HepG2 (cell line): ENCODE results near the gene TCOF1. TPM values are rescaled to one million over a fixed set of nuclear protein-coding genes. Genes with fewer than 3 reads are reported as not detected.
A peak's percentile ranks its signal among the peaks of the same experiment; 100 is the strongest.

ENCODE experiments used
- CHD4 ChIP-seq: fragments of 200-600 bp; sonication (generic); IDR thresholded peaks from 2 replicates; pipeline ENCODE4 v1.7.0; 2017; ENCODE audit warnings: mild to moderate bottlenecking, low read length, borderline replicate concordance
- GTF3A ChIP-seq: sonication (generic); formaldehyde crosslinking; conservative IDR thresholded peaks from 2 replicates; pipeline ENCODE4 v1.4.0; 2020; ENCODE audit warnings: mild to moderate bottlenecking, missing genetic modification reagents
- KAT2B ChIP-seq: fragments of 150-350 bp; IDR thresholded peaks from 2 replicates; pipeline ENCODE4 v1.6.1; 2014; ENCODE audit warnings: low read depth, low read length, borderline replicate concordance
- KDM1A ChIP-seq: IDR thresholded peaks from 2 replicates; pipeline ENCODE4 v1.6.1; 2016; ENCODE audit warnings: missing compliant biosample characterization
- MEF2D ChIP-seq: sonication (generic); formaldehyde crosslinking; IDR thresholded peaks from 2 replicates; pipeline ENCODE4 v1.5.1; 2020; ENCODE audit warnings: mild to moderate bottlenecking, missing genetic modification reagents
- NCOR1 ChIP-seq: fragments of 200-600 bp; sonication (generic); IDR thresholded peaks from 2 replicates; pipeline ENCODE4 v1.7.0; 2017; ENCODE audit warnings: antibody characterized with exemption, low read length, borderline replicate concordance
- PHB2 ChIP-seq: fragments of 450-650 bp; IDR thresholded peaks from 2 replicates; pipeline ENCODE4 v1.6.1; 2018; ENCODE audit not compliant: partially characterized antibody
- RARG ChIP-seq: sonication (generic); formaldehyde crosslinking; IDR thresholded peaks from 2 replicates; pipeline ENCODE4 v1.4.0; 2020; ENCODE audit warnings: low read depth, mild to moderate bottlenecking, missing genetic modification reagents
- SMAD9 ChIP-seq: sonication (generic); formaldehyde crosslinking; IDR thresholded peaks from 2 replicates; pipeline ENCODE4 v1.5.1; 2020; ENCODE audit warnings: mild to moderate bottlenecking, missing genetic modification reagents
- SMARCE1 ChIP-seq: fragments of 450-650 bp; IDR thresholded peaks from 2 replicates; pipeline ENCODE4 v1.6.1; 2017; ENCODE audit warnings: borderline replicate concordance
- ZNF138 ChIP-seq: sonication (generic); formaldehyde crosslinking; IDR thresholded peaks from 2 replicates; pipeline ENCODE4 v1.5.0; 2020; ENCODE audit warnings: mild to moderate bottlenecking, low read depth, missing genetic modification reagents
- ZNF629 ChIP-seq: sonication (generic); formaldehyde crosslinking; conservative IDR thresholded peaks from 2 replicates; pipeline ENCODE4 v1.5.0; 2020; ENCODE audit warnings: missing genetic modification reagents
- ZNF775 ChIP-seq: sonication (generic); formaldehyde crosslinking; IDR thresholded peaks from 2 replicates; pipeline ENCODE4 v1.4.0; 2020; ENCODE audit warnings: missing genetic modification reagents, mild to moderate bottlenecking, moderate library complexity, borderline replicate concordance
- ZNF792 ChIP-seq: IDR thresholded peaks from 2 replicates; pipeline ENCODE4 v1.6.1; 2016
- polyA plus RNA-seq, 8 experiments: library from polyadenylated mRNA; depleted of rRNA in 3 of 8; stranded (reverse) in 7 of 8; unstranded in 1 of 8; fragments of >200 nt; fragmentation: Illumina TruSeq in 4 of 8; extraction: Trizol in 4 of 8; gene quantifications; 2 replicates each; pipeline versions ENCODE4 v1.2.1 to v1.2.3, GENCODE V29; 2011 to 2016; ENCODE audit warnings: low read depth in 4 of 8, missing spikeins in 1 of 8, mixed read lengths in 1 of 8; ENCODE audit not compliant: insufficient read depth in 1 of 8
- total RNA-seq, 5 experiments: library from RNA; depleted of rRNA; stranded (reverse); fragments of >200 nt; fragmentation: Illumina TruSeq; extraction: Trizol; gene quantifications; 2 replicates each; pipeline ENCODE4 v1.2.3, GENCODE V29; 2016; ENCODE audit warnings: low read depth in 1 of 5
- TF ChIP-seq, protein P1 (sequence below): IDR thresholded peaks from 2 replicates; pipeline ENCODE4 v1.6.1; 2016
- TF ChIP-seq, protein P2 (sequence below): sonication (generic); formaldehyde crosslinking; IDR thresholded peaks from 2 replicates; pipeline ENCODE4 v1.5.1; 2020; ENCODE audit warnings: missing genetic modification reagents, mild to moderate bottlenecking, borderline replicate concordance
- TF ChIP-seq, protein P3 (sequence below): sonication (generic); formaldehyde crosslinking; conservative IDR thresholded peaks from 2 replicates; pipeline ENCODE4 v1.4.0; 2020; ENCODE audit warnings: missing genetic modification reagents
- TF ChIP-seq, protein P4 (sequence below): sonication (generic); formaldehyde crosslinking; IDR thresholded peaks from 2 replicates; pipeline ENCODE4 v1.4.0; 2020; ENCODE audit warnings: missing genetic modification reagents
- TF ChIP-seq, protein P5 (sequence below): sonication (generic); formaldehyde crosslinking; IDR thresholded peaks from 2 replicates; pipeline ENCODE4 v1.4.0; 2020; ENCODE audit warnings: mild to moderate bottlenecking, missing genetic modification reagents, borderline replicate concordance

Gene TCOF1
- total and polyA plus RNA-seq, 2 of the 13 experiments (the other 11 are each of a cell fraction or from before 2014, with no cell fraction given), result 10.1 to 41.6 TPM

DNA sequence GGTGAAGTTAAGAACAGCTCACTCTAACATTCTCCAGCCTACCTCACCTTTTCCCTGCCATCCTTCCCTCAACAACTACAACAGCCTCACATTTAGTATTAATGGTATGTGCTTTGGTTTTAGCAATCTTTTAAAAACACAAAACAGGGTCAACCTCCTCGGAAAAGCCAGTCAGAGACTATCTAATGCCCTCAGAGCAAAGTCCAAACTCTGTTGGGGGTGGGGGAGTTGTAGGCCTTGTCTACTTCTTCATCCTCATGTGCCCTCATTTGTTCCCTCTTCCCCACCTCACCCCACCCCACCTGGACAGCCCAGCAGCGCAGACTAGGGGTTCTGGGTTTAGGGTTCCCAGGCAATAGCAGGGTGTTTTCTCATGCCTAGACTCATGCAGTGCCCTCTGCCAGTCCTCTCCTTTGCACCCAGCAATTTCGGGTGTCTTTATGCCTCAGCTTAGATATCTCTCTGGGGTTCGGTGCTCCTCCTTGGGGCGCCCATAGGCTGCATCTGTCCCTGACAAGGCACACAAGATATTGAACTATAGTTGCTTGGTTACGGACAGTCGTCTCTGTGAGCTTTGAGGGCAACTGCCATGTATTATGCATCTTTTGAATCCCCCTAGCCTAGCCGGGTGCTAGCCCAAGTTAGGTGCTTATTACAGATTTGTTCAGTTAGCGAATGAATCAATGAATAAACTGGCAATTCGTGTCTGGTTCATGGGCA lies 762 bp upstream of the TCOF1 start (continued):
- TF ChIP-seq, protein P1, sequence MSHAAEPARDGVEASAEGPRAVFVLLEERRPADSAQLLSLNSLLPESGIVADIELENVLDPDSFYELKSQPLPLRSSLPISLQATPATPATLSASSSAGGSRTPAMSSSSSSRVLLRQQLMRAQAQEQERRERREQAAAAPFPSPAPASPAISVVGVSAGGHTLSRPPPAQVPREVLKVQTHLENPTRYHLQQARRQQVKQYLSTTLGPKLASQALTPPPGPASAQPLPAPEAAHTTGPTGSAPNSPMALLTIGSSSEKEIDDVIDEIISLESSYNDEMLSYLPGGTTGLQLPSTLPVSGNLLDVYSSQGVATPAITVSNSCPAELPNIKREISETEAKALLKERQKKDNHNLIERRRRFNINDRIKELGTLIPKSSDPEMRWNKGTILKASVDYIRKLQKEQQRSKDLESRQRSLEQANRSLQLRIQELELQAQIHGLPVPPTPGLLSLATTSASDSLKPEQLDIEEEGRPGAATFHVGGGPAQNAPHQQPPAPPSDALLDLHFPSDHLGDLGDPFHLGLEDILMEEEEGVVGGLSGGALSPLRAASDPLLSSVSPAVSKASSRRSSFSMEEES (CRISPR knock-in tag), result no peak
- TF ChIP-seq RARG (CRISPR knock-in tag), result no peak
- TF ChIP-seq, protein P2, sequence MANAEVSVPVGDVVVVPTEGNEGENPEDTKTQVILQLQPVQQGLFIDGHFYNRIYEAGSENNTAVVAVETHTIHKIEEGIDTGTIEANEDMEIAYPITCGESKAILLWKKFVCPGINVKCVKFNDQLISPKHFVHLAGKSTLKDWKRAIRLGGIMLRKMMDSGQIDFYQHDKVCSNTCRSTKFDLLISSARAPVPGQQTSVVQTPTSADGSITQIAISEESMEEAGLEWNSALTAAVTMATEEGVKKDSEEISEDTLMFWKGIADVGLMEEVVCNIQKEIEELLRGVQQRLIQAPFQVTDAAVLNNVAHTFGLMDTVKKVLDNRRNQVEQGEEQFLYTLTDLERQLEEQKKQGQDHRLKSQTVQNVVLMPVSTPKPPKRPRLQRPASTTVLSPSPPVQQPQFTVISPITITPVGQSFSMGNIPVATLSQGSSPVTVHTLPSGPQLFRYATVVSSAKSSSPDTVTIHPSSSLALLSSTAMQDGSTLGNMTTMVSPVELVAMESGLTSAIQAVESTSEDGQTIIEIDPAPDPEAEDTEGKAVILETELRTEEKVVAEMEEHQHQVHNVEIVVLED, result no peak
- no peak for TF ChIP-seq SMAD9 (CRISPR knock-in tag)
- no peak for TF ChIP-seq ZNF792 (CRISPR knock-in tag)
- TF ChIP-seq ZNF138 (CRISPR knock-in tag), result no peak
- TF ChIP-seq ZNF775 (CRISPR knock-in tag), result no peak
- TF ChIP-seq SMARCE1, result no peak
- TF ChIP-seq, protein P3, sequence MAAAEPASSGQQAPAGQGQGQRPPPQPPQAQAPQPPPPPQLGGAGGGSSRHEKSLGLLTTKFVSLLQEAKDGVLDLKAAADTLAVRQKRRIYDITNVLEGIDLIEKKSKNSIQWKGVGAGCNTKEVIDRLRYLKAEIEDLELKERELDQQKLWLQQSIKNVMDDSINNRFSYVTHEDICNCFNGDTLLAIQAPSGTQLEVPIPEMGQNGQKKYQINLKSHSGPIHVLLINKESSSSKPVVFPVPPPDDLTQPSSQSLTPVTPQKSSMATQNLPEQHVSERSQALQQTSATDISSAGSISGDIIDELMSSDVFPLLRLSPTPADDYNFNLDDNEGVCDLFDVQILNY, result no peak
- TF ChIP-seq MEF2D, result no peak
- TF ChIP-seq PHB2, result no peak
- TF ChIP-seq KDM1A (CRISPR knock-in tag), result no peak
- TF ChIP-seq CHD4, result no peak
- TF ChIP-seq, protein P4, sequence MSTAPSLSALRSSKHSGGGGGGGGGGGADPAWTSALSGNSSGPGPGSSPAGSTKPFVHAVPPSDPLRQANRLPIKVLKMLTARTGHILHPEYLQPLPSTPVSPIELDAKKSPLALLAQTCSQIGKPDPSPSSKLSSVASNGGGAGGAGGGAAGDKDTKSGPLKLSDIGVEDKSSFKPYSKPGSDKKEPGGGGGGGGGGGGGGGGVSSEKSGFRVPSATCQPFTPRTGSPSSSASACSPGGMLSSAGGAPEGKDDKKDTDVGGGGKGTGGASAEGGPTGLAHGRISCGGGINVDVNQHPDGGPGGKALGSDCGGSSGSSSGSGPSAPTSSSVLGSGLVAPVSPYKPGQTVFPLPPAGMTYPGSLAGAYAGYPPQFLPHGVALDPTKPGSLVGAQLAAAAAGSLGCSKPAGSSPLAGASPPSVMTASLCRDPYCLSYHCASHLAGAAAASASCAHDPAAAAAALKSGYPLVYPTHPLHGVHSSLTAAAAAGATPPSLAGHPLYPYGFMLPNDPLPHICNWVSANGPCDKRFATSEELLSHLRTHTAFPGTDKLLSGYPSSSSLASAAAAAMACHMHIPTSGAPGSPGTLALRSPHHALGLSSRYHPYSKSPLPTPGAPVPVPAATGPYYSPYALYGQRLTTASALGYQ (CRISPR knock-in tag), result no peak
- peak; percentile 22; the same call in 1 of the 2 replicates for TF ChIP-seq NCOR1
- 0 out of 2 replicates have a peak, but pooled peaks have one; percentile 23 for TF ChIP-seq GTF3A
- TF ChIP-seq KAT2B, result no peak
- TF ChIP-seq ZNF629 (CRISPR knock-in tag), result no peak
- TF ChIP-seq, protein P5, sequence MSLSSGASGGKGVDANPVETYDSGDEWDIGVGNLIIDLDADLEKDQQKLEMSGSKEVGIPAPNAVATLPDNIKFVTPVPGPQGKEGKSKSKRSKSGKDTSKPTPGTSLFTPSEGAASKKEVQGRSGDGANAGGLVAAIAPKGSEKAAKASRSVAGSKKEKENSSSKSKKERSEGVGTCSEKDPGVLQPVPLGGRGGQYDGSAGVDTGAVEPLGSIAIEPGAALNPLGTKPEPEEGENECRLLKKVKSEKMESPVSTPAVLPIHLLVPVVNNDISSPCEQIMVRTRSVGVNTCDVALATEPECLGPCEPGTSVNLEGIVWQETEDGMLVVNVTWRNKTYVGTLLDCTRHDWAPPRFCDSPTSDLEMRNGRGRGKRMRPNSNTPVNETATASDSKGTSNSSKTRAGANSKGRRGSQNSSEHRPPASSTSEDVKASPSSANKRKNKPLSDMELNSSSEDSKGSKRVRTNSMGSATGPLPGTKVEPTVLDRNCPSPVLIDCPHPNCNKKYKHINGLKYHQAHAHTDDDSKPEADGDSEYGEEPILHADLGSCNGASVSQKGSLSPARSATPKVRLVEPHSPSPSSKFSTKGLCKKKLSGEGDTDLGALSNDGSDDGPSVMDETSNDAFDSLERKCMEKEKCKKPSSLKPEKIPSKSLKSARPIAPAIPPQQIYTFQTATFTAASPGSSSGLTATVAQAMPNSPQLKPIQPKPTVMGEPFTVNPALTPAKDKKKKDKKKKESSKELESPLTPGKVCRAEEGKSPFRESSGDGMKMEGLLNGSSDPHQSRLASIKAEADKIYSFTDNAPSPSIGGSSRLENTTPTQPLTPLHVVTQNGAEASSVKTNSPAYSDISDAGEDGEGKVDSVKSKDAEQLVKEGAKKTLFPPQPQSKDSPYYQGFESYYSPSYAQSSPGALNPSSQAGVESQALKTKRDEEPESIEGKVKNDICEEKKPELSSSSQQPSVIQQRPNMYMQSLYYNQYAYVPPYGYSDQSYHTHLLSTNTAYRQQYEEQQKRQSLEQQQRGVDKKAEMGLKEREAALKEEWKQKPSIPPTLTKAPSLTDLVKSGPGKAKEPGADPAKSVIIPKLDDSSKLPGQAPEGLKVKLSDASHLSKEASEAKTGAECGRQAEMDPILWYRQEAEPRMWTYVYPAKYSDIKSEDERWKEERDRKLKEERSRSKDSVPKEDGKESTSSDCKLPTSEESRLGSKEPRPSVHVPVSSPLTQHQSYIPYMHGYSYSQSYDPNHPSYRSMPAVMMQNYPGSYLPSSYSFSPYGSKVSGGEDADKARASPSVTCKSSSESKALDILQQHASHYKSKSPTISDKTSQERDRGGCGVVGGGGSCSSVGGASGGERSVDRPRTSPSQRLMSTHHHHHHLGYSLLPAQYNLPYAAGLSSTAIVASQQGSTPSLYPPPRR (CRISPR knock-in tag), result no peak
